Activated CD8-positive, alpha-beta T cell treated with anti-CD3 and anti-CD28 coated beads, Interleukin-2, amount 10 ng/mL, durations not matched to agents 7 days and 5 days (primary cell): ENCODE data around the gene PRKACA. TPM values are rescaled to one million over a fixed set of nuclear protein-coding genes. Genes with fewer than 3 reads are reported as not detected.

Experiments
- ATAC-seq: fragments of 150-1000 bp; cut with Tn5 transposase; one replicate; pipeline ENCODE4 v1.10.0; 2021; ENCODE audit warnings: moderate library complexity
- CTCF ChIA-PET: fragments of 350-600 bp; sonication (Branson Sonifier 250); formaldehyde crosslinking; loops from one replicate; lab custom pipeline; 2021; ENCODE audit warnings: antibody characterized with exemption; lab: Charles Lee
- POLR2A ChIA-PET: fragments of 350-600 bp; sonication (Branson Sonifier 250); formaldehyde crosslinking; loops from one replicate; lab custom pipeline; 2021; ENCODE audit warnings: antibody characterized with exemption; lab: Charles Lee
- DNase-seq: peaks from one replicate; pipeline ENCODE4 v3.0.0-alpha.2; 2020
- H3K27ac Mint-ChIP-seq: one replicate; pipeline ENCODE4 v1.8.0; 2021; ENCODE audit warnings: mild to moderate bottlenecking, mixed read lengths
- H3K27me3 Mint-ChIP-seq: one replicate; pipeline ENCODE4 v1.8.0; 2021; ENCODE audit warnings: low read depth, mixed read lengths
- H3K36me3 Mint-ChIP-seq: one replicate; pipeline ENCODE4 v1.8.0; 2021; ENCODE audit warnings: low read depth, mixed read lengths
- H3K4me1 Mint-ChIP-seq: one replicate; pipeline ENCODE4 v1.8.0; 2021; ENCODE audit warnings: low read depth, mixed read lengths
- H3K4me3 Mint-ChIP-seq: one replicate; pipeline ENCODE4 v1.8.0; 2021; ENCODE audit warnings: mild to moderate bottlenecking, mixed read lengths
- H3K9me3 Mint-ChIP-seq: one replicate; pipeline ENCODE4 v1.8.0; 2022; ENCODE audit warnings: mixed read lengths; ENCODE audit not compliant: insufficient read depth
- total RNA-seq, 2 experiments: library from RNA; stranded (reverse); gene quantifications; one replicate each; pipeline ENCODE4 v1.2.3, GENCODE V29; 2021

The PRKACA gene
- total RNA-seq, 2 experiments from 2014 or later = 69.2 to 72.4 TPM

DNA sequence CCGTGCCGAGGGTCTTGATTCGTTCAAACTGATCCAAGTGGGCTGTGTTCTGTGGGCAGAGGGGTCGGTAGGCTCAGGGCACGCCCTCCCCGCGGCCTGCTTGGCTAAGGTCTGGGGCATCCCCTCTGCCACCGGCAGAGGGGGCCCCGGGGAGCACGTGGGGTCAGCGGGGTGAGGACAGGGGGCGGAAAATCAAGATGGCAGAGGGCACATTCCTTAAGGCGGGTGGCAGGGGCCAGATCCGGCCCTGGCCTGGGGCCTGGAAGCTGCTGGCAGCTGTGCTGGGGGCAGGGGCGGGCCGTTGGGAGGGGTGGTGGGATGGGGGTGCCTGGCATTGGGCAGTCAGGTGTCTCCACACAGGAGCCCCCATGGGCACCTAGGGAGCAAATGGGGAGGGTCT lies 10.7 kb downstream of the PRKACA start:
- DNase-seq (no peak), ATAC-seq (no peak)
- Mint-ChIP-seq H3K36me3 (peaks cover 3% of the 10 kb centered on the region), H3K4me1 (peaks cover 13% of the 10 kb centered on the region), H3K27me3 (no peaks in the 10 kb centered on the region), H3K27ac (no peak overlapping the region), H3K4me3 (no peak overlapping the region), H3K9me3 (no peaks in the 10 kb centered on the region)
- ChIA-PET CTCF (interaction anchor here (1.9 kb wide), 1 partner anchor 30 kb away, joined by 5 read pairs; the partner anchor contains the start of gene ASF1B), POLR2A (no interaction called here)

DNA sequence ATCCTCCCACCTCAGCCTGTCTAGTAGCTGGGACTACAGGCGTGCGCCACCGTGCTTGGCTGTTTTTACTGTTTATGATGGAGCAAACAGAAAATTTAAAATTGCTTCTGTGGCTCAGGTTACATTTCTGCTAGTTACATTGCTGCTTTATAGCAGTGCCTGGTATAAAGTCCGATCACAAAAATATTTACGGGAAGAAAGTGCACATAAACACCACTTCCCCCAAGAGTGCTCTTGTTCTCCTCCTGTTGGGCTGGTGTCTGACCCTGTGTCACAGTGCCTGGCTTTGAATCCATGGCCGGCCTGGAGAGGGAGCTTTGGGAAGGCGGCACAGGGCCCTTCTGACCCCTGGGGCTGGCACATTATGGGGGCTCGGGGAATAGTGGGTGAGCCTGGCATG lies 11.9 kb downstream of the PRKACA start:
- DNase-seq = no peak
- H3K27ac Mint-ChIP-seq = no peak overlapping the region
- H3K4me3 Mint-ChIP-seq = no peak overlapping the region
- H3K27me3 Mint-ChIP-seq = no peaks in the 10 kb centered on the region
- no peaks in the 10 kb centered on the region for H3K9me3 Mint-ChIP-seq
- POLR2A ChIA-PET = no interaction called here
- ATAC-seq = no peak
- CTCF ChIA-PET = interaction anchor here (1.1 to 1.9 kb wide), 2 partner anchors 9 to 31 kb away, joined by 4 to 5 read pairs; partner anchors contain the start of gene ASF1B
- peaks cover 3% of the 10 kb centered on the region for H3K36me3 Mint-ChIP-seq
- peaks cover 8% of the 10 kb centered on the region for H3K4me1 Mint-ChIP-seq

DNA sequence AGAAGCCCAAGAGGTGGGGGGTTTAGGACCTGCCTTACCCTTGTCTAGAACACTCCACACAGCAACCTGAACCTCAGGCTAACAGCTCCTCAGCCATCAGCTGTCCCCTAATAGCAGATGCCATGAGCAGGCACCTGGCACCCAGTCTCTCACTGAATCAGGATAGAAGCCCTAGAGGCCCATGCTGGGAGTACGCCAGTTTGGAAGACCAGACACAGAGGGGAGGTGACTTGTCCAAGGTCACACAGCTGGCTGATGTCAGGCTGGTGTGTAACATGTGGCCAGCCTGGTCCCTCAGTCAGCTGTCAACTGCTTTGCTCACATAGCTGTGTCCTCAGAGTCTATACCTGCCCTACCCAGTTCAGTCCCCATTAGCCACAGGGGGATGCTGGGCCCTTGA lies 14.3 kb downstream of the PRKACA start:
- no peak overlapping the region for H3K4me3 Mint-ChIP-seq
- CTCF ChIA-PET = interaction anchor here (0.9 to 5.4 kb wide), 3 partner anchors 11 to 33 kb away, joined by 3 to 23 read pairs (median 4); partner anchors contain the start of gene ASF1B
- peaks cover 3% of the 10 kb centered on the region for H3K36me3 Mint-ChIP-seq
- no peak for DNase-seq
- POLR2A ChIA-PET = no interaction called here
- H3K27ac Mint-ChIP-seq = no peak overlapping the region
- no peaks in the 10 kb centered on the region for H3K9me3 Mint-ChIP-seq
- peaks cover 5% of the 10 kb centered on the region for H3K4me1 Mint-ChIP-seq
- no peak for ATAC-seq
- no peaks in the 10 kb centered on the region for H3K27me3 Mint-ChIP-seq

DNA sequence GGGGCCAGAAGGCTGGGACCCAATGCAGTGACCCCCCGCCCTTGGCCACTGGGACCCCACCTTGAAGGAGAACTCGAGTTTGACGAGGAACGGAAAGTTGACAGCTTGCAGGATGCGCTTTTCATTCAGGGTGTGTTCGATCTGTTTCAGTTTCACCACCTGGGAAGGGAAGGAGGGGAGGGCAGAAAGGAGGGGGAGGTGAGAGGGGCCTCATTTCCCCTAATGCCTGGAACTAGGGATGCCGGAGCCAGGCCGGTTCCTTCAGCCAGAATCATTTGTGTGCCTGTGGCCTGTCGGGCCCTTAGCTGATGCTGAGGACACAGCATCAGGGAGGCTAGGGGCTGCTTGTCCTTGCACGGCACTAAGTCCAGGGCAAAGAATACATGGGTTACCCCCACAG lies 14.8 kb downstream of the PRKACA start:
- POLR2A ChIA-PET = no interaction called here
- no peak for DNase-seq

DNA sequence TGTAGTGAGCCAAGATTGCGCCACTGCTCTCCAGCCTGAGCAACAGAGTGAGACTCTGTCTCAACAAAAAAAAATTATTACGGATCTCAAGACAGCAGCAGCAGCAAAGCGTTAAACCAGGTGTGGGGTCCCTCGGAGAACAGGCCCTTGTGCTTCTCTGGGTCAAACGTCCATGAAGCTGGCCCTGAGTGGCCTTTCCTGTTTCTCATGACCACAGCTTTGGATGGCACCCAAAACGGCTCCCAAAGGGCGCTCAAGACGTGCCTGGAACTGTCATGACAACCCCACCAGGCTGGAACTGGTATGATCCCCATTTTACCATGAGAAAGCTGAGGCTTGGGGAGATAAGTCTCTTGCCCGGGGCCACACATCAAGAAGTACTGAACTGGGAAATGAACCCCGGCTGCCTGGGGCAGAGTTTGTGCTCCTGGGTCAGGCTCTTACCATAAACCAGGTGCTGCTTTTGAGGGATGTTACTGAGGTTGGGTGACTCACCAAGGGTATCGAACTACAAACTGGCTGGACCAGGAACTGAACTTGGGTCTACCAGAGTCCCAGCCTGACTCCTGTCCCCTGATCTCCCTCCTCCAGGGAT lies 15.4 kb downstream of the PRKACA start:
- DNase-seq (no peak), ATAC-seq (no peak)
- peaks cover 5% of the 10 kb centered on the region for H3K36me3 Mint-ChIP-seq
- no peaks in the 10 kb centered on the region for H3K27me3 Mint-ChIP-seq
- no peaks in the 10 kb centered on the region for H3K9me3 Mint-ChIP-seq
- POLR2A ChIA-PET = no interaction called here
- no peak overlapping the region for H3K27ac Mint-ChIP-seq
- CTCF ChIA-PET = interaction anchor here (5.4 kb wide), 1 partner anchor 12 kb away, joined by 23 read pairs; a partner anchor contains a TSS
- H3K4me1 Mint-ChIP-seq = peaks cover 5% of the 10 kb centered on the region
- H3K4me3 Mint-ChIP-seq = no peak overlapping the region

More for the DNA sequence above, 14.8 kb downstream of the PRKACA start:
- no peak for ATAC-seq
- H3K27me3 Mint-ChIP-seq = no peaks in the 10 kb centered on the region
- H3K4me3 Mint-ChIP-seq = no peak overlapping the region
- H3K36me3 Mint-ChIP-seq = peaks cover 4% of the 10 kb centered on the region
- H3K4me1 Mint-ChIP-seq = peaks cover 5% of the 10 kb centered on the region
- H3K27ac Mint-ChIP-seq = no peak overlapping the region
- CTCF ChIA-PET = interaction anchor here (0.9 to 5.4 kb wide), 2 partner anchors 12 to 15 kb away, joined by 3 to 23 read pairs; a partner anchor contains a TSS
- H3K9me3 Mint-ChIP-seq = no peaks in the 10 kb centered on the region

DNA sequence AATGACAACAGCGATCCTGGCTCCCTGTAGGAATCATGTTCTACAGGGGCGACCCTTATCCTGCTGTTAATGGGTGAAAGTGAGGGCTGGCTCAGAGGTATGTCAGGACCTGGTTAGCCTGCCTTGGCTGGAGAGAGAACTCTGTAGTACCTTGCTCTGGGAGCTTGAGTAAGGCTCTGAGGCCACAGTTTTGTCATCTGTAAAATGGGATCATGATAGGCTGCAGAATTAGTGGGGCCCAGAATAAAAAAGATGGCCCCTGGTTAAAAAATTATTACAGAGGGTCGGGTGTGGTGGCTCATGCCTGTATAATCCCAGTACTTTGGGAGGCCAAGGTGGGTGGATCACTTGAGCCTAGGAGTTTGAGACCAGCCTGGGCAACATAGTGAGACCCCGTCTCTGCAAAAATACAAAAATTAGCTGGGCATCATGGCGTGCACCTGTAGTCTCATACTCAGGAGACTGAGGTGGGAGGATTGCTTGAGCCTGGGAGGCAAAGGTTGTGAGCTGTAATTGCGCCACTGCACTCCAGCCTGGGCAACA lies 16.5 kb downstream of the PRKACA start:
- peaks cover 5% of the 10 kb centered on the region for H3K4me1 Mint-ChIP-seq
- CTCF ChIA-PET = interaction anchor here (5.4 kb wide), 1 partner anchor 13 kb away, joined by 23 read pairs; a partner anchor contains a TSS
- no peak for ATAC-seq
- peaks cover 10% of the 10 kb centered on the region for H3K36me3 Mint-ChIP-seq
- H3K9me3 Mint-ChIP-seq = no peaks in the 10 kb centered on the region
- H3K27me3 Mint-ChIP-seq = no peaks in the 10 kb centered on the region
- POLR2A ChIA-PET = no interaction called here
- no peak overlapping the region for H3K27ac Mint-ChIP-seq
- no peak overlapping the region for H3K4me3 Mint-ChIP-seq
- no peak for DNase-seq

DNA sequence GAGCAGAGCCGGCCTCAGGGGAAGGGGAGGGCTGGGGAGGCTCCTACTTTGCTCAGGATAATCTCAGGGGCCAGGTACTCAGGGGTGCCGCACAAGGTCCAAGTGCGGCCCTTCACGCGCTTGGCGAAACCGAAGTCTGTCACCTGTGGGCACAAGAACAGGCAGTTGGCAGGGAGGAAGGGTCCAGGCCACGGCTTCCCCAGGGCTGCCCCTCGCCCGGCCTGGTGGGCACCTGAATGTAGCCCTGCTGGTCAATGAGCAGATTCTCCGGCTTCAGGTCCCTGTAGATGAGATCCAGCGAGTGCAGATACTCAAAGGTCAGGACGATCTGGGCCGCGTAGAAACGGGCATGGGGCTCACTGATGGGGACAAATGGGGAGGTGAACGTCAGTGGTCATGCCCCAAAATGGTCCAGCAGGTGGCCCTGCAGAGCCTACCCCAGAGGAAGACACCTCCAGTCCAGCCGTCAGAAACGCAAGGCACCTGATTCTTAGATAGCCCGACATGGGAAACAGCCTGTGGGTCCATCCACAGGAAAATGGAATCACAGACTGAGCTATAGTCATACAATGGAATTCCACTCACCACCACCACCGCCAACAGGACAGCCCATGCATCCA lies 19.9 kb downstream of the PRKACA start:
- Mint-ChIP-seq H3K9me3 (peaks cover 7% of the 10 kb centered on the region), H3K4me1 (peaks cover 8% of the 10 kb centered on the region), H3K36me3 (peaks cover 15% of the 10 kb centered on the region), H3K27ac (no peak overlapping the region), H3K27me3 (no peaks in the 10 kb centered on the region), H3K4me3 (no peak overlapping the region)
- ChIA-PET CTCF (no interaction called here), POLR2A (no interaction called here)
- ATAC-seq (no peak), DNase-seq (no peak)

DNA sequence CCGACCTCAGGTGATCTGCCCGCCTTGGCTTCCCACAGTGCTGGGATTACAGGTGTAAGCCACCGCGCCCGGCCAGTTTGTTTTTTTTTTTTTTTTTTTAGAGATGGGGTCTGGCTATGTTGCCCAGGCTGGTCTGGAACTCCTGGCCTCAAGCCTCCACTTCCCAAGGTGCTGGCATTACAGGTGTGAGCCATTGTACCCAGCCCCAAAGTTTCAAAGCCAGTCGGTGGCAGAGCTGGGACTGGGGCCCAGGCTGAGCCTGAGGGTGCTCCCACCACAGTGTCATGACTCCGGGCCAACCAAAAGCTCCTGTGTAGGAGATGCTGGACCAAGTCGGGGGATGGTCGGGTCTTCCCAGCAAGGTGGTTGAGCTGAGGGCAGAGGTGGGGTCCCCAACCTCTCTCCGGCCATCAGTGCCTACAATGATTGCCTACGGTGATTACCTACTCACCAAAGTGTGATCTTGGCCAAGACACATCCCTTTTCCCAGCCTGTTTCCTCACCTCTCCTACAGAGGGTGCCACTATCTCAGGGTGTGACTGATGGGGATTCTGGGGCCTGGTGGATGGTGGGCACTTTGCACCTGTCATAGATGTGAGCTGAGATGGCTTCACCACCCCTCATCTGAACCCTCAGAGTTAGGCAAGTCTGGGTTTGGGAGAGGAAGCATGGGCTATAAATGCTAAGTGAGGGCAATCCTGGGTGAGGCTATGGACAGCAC lies 21.1 kb downstream of the PRKACA start:
- no peak overlapping the region for H3K27ac Mint-ChIP-seq
- DNase-seq (no peak), ATAC-seq (no peak)
- H3K27me3 Mint-ChIP-seq = no peaks in the 10 kb centered on the region
- peaks cover 7% of the 10 kb centered on the region for H3K9me3 Mint-ChIP-seq
- H3K4me3 Mint-ChIP-seq = no peak overlapping the region
- H3K4me1 Mint-ChIP-seq = peaks cover 13% of the 10 kb centered on the region
- ChIA-PET POLR2A (interaction anchor here (0.5 kb wide), 1 partner anchor 1763 kb away, joined by 3 read pairs; no protein-coding TSS in a partner anchor), CTCF (interaction anchor here (4.0 kb wide), 1 partner anchor 19 kb away, joined by 20 read pairs; no protein-coding TSS in a partner anchor)
- H3K36me3 Mint-ChIP-seq = peaks cover 20% of the 10 kb centered on the region

DNA sequence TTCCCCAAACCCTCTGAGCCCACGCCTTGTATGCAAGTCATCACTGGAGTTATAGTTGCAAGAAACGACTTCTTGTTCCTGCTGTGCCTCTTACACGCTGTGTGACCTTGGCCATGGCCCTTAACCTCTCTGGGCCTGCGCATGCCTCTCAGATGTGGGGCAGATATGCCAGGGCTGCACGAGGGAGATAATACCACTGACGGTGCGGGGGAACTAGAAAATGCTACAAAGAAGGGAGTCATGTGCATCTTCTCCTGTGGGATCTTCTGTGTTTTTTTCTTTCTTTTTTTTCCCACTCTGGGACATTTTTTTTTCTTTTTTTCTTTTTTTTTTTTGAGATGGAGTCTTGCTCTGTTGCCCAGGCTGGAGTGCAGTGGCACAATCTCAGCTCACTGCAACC lies 22.7 kb downstream of the PRKACA start:
- ATAC-seq (no peak), DNase-seq (no peak)
- no peak overlapping the region for H3K4me3 Mint-ChIP-seq
- peaks cover 20% of the 10 kb centered on the region for H3K36me3 Mint-ChIP-seq
- ChIA-PET CTCF (interaction anchor here (1.0 to 4.0 kb wide), 2 partner anchors 20 to 42 kb away, joined by 3 to 20 read pairs; no protein-coding TSS in a partner anchor), POLR2A (interaction anchor here (0.6 kb wide), 1 partner anchor 42 kb away, joined by 4 read pairs; the partner anchor contains the start of gene ASF1B)
- peak overlapping the region; percentile 5 for H3K27ac Mint-ChIP-seq
- peaks cover 13% of the 10 kb centered on the region for H3K4me1 Mint-ChIP-seq
- H3K27me3 Mint-ChIP-seq = no peaks in the 10 kb centered on the region
- peaks cover 7% of the 10 kb centered on the region for H3K9me3 Mint-ChIP-seq

DNA sequence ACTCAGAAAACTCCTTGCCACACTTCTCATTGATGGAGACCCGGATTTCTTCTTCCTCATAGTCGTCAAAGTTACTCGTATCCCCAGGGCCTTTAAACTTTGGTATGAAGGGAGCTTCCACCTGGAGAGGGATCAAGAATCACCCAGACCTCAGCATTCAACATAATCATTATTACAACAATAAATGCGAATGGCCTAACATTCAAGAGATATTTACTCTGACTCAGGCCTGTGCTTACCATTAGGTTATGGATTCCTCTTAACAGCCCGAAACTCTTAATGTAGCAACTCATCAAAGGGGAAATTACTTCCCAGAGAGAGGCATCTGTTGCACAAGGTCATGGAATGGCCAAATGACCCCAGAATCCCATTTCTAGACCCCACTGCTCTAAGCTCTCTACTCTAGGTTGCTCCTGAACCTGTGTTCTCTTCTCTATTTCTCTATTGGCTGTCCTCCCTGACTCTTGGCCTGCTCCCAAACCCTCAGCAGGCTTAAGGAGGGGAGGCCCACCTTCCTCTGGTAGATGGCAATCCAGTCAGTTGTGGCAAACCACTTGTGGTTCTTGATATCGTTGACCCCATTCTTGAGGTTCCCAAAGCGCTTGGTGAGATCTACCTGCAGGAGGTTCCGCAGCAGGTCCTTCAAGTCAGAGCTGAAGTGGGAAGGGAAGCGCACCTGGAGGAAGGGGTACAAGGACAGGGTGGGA lies 24.3 kb downstream of the PRKACA start:
- H3K4me3 Mint-ChIP-seq = peak overlapping the region; percentile 56
- CTCF ChIA-PET = interaction anchor here (1.0 to 4.0 kb wide), 3 partner anchors 22 to 214 kb away, joined by 3 to 20 read pairs (median 4); partner anchors contain the start of gene ASF1B
- H3K36me3 Mint-ChIP-seq = peaks cover 31% of the 10 kb centered on the region

More for the DNA sequence above, 24.3 kb downstream of the PRKACA start:
- H3K9me3 Mint-ChIP-seq = peaks cover 7% of the 10 kb centered on the region
- DNase-seq (no peak), ATAC-seq (no peak)
- peak overlapping the region; percentile 67 for H3K27ac Mint-ChIP-seq
- no peaks in the 10 kb centered on the region for H3K27me3 Mint-ChIP-seq
- POLR2A ChIA-PET = interaction anchor here (0.6 kb wide), 1 partner anchor 469 kb away, joined by 3 read pairs; no protein-coding TSS in a partner anchor
- peaks cover 21% of the 10 kb centered on the region for H3K4me1 Mint-ChIP-seq
